Measurements from ENCODE around the gene DLG3.
"Not testable (repeated sequence)": the region's sequence is repeated elsewhere in the genome, so short reads cannot be mapped to it uniquely, and the experiment has no call there.

The DLG3 gene

GRCh38 chrX:70504772-70505450 lies 60.3 kb downstream of the DLG3 start:
- Histone ChIP-seq H3K79me2 (ENCODE audit: insufficient read depth, low read depth) (no peaks in the 10 kb centered on the region), H4K20me1 (ENCODE audit: insufficient read depth) (no peaks in the 10 kb centered on the region), H3K36me3 (ENCODE audit: insufficient read depth) (no peaks in the 10 kb centered on the region), H3K4me3 (IDR thresholded peaks at IDR 0.05; ENCODE audit: insufficient read depth, low read depth, low read length) (no peak overlapping the region), H3K9ac (no peak overlapping the region), H3K4me1 (ENCODE audit: low read depth, poor library complexity, severe bottlenecking) (no peaks in the 10 kb centered on the region), H3K27me3 (ENCODE audit: insufficient read depth, low read depth) (no peaks in the 10 kb centered on the region), H3K27ac (no peak overlapping the region), H2AFZ (ENCODE audit: low read depth) (no peak overlapping the region), H3K4me2 (no peak overlapping the region)
- no peak for TF ChIP-seq CTCF (conservative IDR thresholded peaks at IDR 0.05; ENCODE audit: low read depth, low read length)

GRCh38 chrX:70505451-70505841 lies 60.8 kb downstream of the DLG3 start:
- no peaks in the 10 kb centered on the region for H3K36me3 ChIP-seq (ENCODE audit: insufficient read depth)
- H3K4me1 ChIP-seq (ENCODE audit: low read depth, poor library complexity, severe bottlenecking): no peaks in the 10 kb centered on the region
- H3K4me2 ChIP-seq: no peak overlapping the region
- TF ChIP-seq CTCF (conservative IDR thresholded peaks at IDR 0.05; ENCODE audit: low read depth, low read length): no peak
- no peak overlapping the region for H2AFZ ChIP-seq (ENCODE audit: low read depth)
- no peaks in the 10 kb centered on the region for H4K20me1 ChIP-seq (ENCODE audit: insufficient read depth)
- no peaks in the 10 kb centered on the region for H3K79me2 ChIP-seq (ENCODE audit: insufficient read depth, low read depth)
- H3K9ac ChIP-seq: no peak overlapping the region
- no peak overlapping the region for H3K27ac ChIP-seq
- H3K27me3 ChIP-seq (ENCODE audit: insufficient read depth, low read depth): no peaks in the 10 kb centered on the region
- no peak overlapping the region for H3K4me3 ChIP-seq (IDR thresholded peaks at IDR 0.05; ENCODE audit: insufficient read depth, low read depth, low read length)

- H3K36me3 ChIP-seq (ENCODE audit: insufficient read depth): no peaks in the 10 kb centered on the region
- H3K4me1 ChIP-seq (ENCODE audit: low read depth, poor library complexity, severe bottlenecking): no peaks in the 10 kb centered on the region
- no peak overlapping the region for H3K4me2 ChIP-seq
- H3K27me3 ChIP-seq (ENCODE audit: insufficient read depth, low read depth): no peaks in the 10 kb centered on the region
- H3K27ac ChIP-seq: no peak overlapping the region
- no peak overlapping the region for H3K9ac ChIP-seq
- H3K79me2 ChIP-seq (ENCODE audit: insufficient read depth, low read depth): no peaks in the 10 kb centered on the region
- H4K20me1 ChIP-seq (ENCODE audit: insufficient read depth): no peaks in the 10 kb centered on the region
- H2AFZ ChIP-seq (ENCODE audit: low read depth): no peak overlapping the region
- H3K4me3 ChIP-seq (IDR thresholded peaks at IDR 0.05; ENCODE audit: insufficient read depth, low read depth, low read length): no peak overlapping the region
- TF ChIP-seq CTCF (conservative IDR thresholded peaks at IDR 0.05; ENCODE audit: low read depth, low read length): no peak
These were observed 63.8 kb downstream of the DLG3 start for GRCh38 chrX:70508296-70508911.

GRCh38 chrX:70509078-70509477 lies 64.4 kb downstream of the DLG3 start:
- TF ChIP-seq CTCF (conservative IDR thresholded peaks at IDR 0.05; ENCODE audit: low read depth, low read length): no peak
- Histone ChIP-seq H3K27ac (no peak overlapping the region), H3K4me2 (no peak overlapping the region)

GRCh38 chrX:70515270-70515669 lies 70.6 kb downstream of the DLG3 start:
- not testable (repeated sequence) for H3K4me2 ChIP-seq; H4K20me1 ChIP-seq (ENCODE audit: insufficient read depth); H3K9ac ChIP-seq; H3K27me3 ChIP-seq (ENCODE audit: insufficient read depth, low read depth); H3K27ac ChIP-seq; H3K4me1 ChIP-seq (ENCODE audit: low read depth, poor library complexity, severe bottlenecking); H3K79me2 ChIP-seq (ENCODE audit: insufficient read depth, low read depth); H3K36me3 ChIP-seq (ENCODE audit: insufficient read depth); H2AFZ ChIP-seq (ENCODE audit: low read depth); H3K4me3 ChIP-seq (IDR thresholded peaks at IDR 0.05; ENCODE audit: insufficient read depth, low read depth, low read length)

More at GRCh38 chrX:70509078-70509477, 64.4 kb downstream of the DLG3 start:
- Histone ChIP-seq H3K36me3 (ENCODE audit: insufficient read depth) (no peaks in the 10 kb centered on the region), H2AFZ (ENCODE audit: low read depth) (no peak overlapping the region), H3K4me3 (IDR thresholded peaks at IDR 0.05; ENCODE audit: insufficient read depth, low read depth, low read length) (no peak overlapping the region), H4K20me1 (ENCODE audit: insufficient read depth) (no peaks in the 10 kb centered on the region), H3K9ac (no peak overlapping the region), H3K79me2 (ENCODE audit: insufficient read depth, low read depth) (no peaks in the 10 kb centered on the region), H3K4me1 (ENCODE audit: low read depth, poor library complexity, severe bottlenecking) (no peaks in the 10 kb centered on the region), H3K27me3 (ENCODE audit: insufficient read depth, low read depth) (no peaks in the 10 kb centered on the region)

- H3K4me2 ChIP-seq; H3K9ac ChIP-seq; H3K4me3 ChIP-seq (IDR thresholded peaks at IDR 0.05; ENCODE audit: insufficient read depth, low read depth, low read length); H3K79me2 ChIP-seq (ENCODE audit: insufficient read depth, low read depth); H3K4me1 ChIP-seq (ENCODE audit: low read depth, poor library complexity, severe bottlenecking); H3K27ac ChIP-seq; H3K36me3 ChIP-seq (ENCODE audit: insufficient read depth); H2AFZ ChIP-seq (ENCODE audit: low read depth); H4K20me1 ChIP-seq (ENCODE audit: insufficient read depth); H3K27me3 ChIP-seq (ENCODE audit: insufficient read depth, low read depth): not testable (repeated sequence)
These were observed 71.1 kb downstream of the DLG3 start for GRCh38 chrX:70515692-70516091.

Measured in KMS-11 (cell line).